Measurements from ENCODE around the gene MAP2K5.

GRCh38 chr15:67720556-67721175 lies 178.2 kb downstream of the MAP2K5 start:
- TF ChIP-seq EP300 (IDR thresholded peaks at IDR 0.05) (no peak), POLR2AphosphoS5 (IDR thresholded peaks at IDR 0.05) (no peak)
